GM23338 (cell line): Measurements from ENCODE around the gene DBH. TPM values are rescaled to one million over a fixed set of nuclear protein-coding genes. Genes with fewer than 3 reads are reported as not detected.

Experiments
- ATAC-seq: fragments of 200-7000 bp; cut with Tn5 transposase; 3 replicates; pipeline ENCODE4 v1.9.1; 2020
- DNase-seq: peaks from one replicate; pipeline ENCODE4 v3.0.0-alpha.2; 2015; ENCODE audit warnings: low spot score
- H2AFZ ChIP-seq: fragments of 200-600 bp; sonication (generic); 2 replicates; pipeline ENCODE4 v1.8.0; 2016; ENCODE audit warnings: antibody characterized with exemption, mild to moderate bottlenecking, moderate library complexity
- H3F3A ChIP-seq: fragments of 200-600 bp; sonication (generic); replicated peaks from 2 replicates; pipeline ENCODE4 v1.8.0; 2017; ENCODE audit warnings: antibody characterized with exemption, mixed run types, low read depth
- H3K27ac ChIP-seq: fragments of 200-600 bp; sonication (generic); 2 replicates; pipeline ENCODE4 v1.6.1; 2016; ENCODE audit warnings: low read depth
- H3K27me3 ChIP-seq: fragments of 200-600 bp; sonication (generic); 2 replicates; pipeline ENCODE4 v1.8.0; 2016; ENCODE audit warnings: mild to moderate bottlenecking, mixed run types, moderate library complexity; ENCODE audit not compliant: insufficient read depth
- H3K36me3 ChIP-seq: fragments of 200-600 bp; sonication (generic); 2 replicates; pipeline ENCODE4 v1.8.0; 2016; ENCODE audit warnings: mild to moderate bottlenecking; ENCODE audit not compliant: insufficient read depth
- H3K4me1 ChIP-seq: fragments of 200-600 bp; sonication (generic); 2 replicates; pipeline ENCODE4 v1.8.0; 2016; ENCODE audit warnings: mild to moderate bottlenecking, moderate library complexity; ENCODE audit not compliant: insufficient read depth
- H3K4me2 ChIP-seq: fragments of 200-600 bp; sonication (generic); 2 replicates; pipeline ENCODE4 v1.7.1; 2017; ENCODE audit warnings: mixed run types
- H3K4me3 ChIP-seq: fragments of 200-600 bp; sonication (generic); 2 replicates; pipeline ENCODE4 v1.6.1; 2016; ENCODE audit warnings: mixed run types
- H3K79me2 ChIP-seq: fragments of 200-600 bp; sonication (generic); replicated peaks from 2 replicates; pipeline ENCODE4 v1.8.0; 2017; ENCODE audit warnings: mild to moderate bottlenecking; ENCODE audit not compliant: insufficient read depth
- H3K9me2 ChIP-seq: fragments of 200-600 bp; sonication (generic); 2 replicates; pipeline ENCODE4 v1.8.0; 2017; ENCODE audit not compliant: insufficient read depth
- H4K20me1 ChIP-seq: fragments of 200-600 bp; sonication (generic); replicated peaks from 2 replicates; pipeline ENCODE4 v1.8.0; 2017; ENCODE audit warnings: mild to moderate bottlenecking; ENCODE audit not compliant: insufficient read depth
- H3K27ac Mint-ChIP-seq: 2 replicates; pipeline ENCODE4 v1.8.0; 2020; ENCODE audit warnings: inconsistent platforms, mild to moderate bottlenecking, moderate library complexity, mixed read lengths
- H3K27me3 Mint-ChIP-seq: 3 replicates; pipeline ENCODE4 v1.8.0; 2022; ENCODE audit warnings: low read depth, mild to moderate bottlenecking, moderate library complexity, mixed read lengths, inconsistent platforms; ENCODE audit not compliant: insufficient read depth, poor library complexity
- H3K36me3 Mint-ChIP-seq: 3 replicates; pipeline ENCODE4 v1.8.0; 2021; ENCODE audit warnings: low read depth, mild to moderate bottlenecking, inconsistent platforms, moderate library complexity, mixed read lengths
- H3K4me1 Mint-ChIP-seq: 3 replicates; pipeline ENCODE4 v1.8.0; 2020; ENCODE audit warnings: mild to moderate bottlenecking, inconsistent platforms, mixed read lengths
- H3K4me3 Mint-ChIP-seq: 3 replicates; pipeline ENCODE4 v1.8.0; 2021; ENCODE audit warnings: moderate library complexity, mild to moderate bottlenecking, inconsistent platforms, mixed read lengths
- H3K9me3 Mint-ChIP-seq: 3 replicates; pipeline ENCODE4 v1.8.0; 2020; ENCODE audit warnings: moderate library complexity, mild to moderate bottlenecking, inconsistent platforms, mixed read lengths
- CREB1 ChIP-seq: fragments of 250-450 bp; sonication (Bioruptor Pico); IDR thresholded peaks from 2 replicates; pipeline ENCODE4 v1.5.0; 2020; ENCODE audit warnings: low read depth, mild to moderate bottlenecking, moderate library complexity
- CTCF ChIP-seq, 2 experiments: fragments of 200-600 bp in 1 of 2; sonication (generic) in 1 of 2; conservative IDR thresholded peaks; 2 replicates each; pipeline versions ENCODE4 v1.5.1 to v1.6.1; 2016 to 2017; ENCODE audit warnings: antibody characterized with exemption in 2 of 2, low read depth in 2 of 2, mild to moderate bottlenecking in 2 of 2, moderate library complexity in 1 of 2
- ETS1 ChIP-seq: IDR thresholded peaks from 2 replicates; pipeline ENCODE4 v1.6.1; 2016; ENCODE audit warnings: antibody characterized with exemption
- EZH2 ChIP-seq: fragments of 200-600 bp; sonication (generic); IDR thresholded peaks from one replicate; pipeline ENCODE4 v1.8.0; 2017; ENCODE audit warnings: antibody characterized with exemption, mild to moderate bottlenecking, low read depth; ENCODE audit not compliant: unreplicated experiment
- EZH2phosphoT487 ChIP-seq: fragments of 200-600 bp; sonication (generic); IDR thresholded peaks from one replicate; pipeline ENCODE4 v1.8.1; 2018; ENCODE audit warnings: antibody characterized with exemption; ENCODE audit not compliant: unreplicated experiment
- JUNB ChIP-seq: IDR thresholded peaks from one replicate; pipeline ENCODE4 v1.6.1; 2016; ENCODE audit warnings: antibody characterized with exemption; ENCODE audit not compliant: unreplicated experiment
- NANOG ChIP-seq: IDR thresholded peaks from 2 replicates; pipeline ENCODE4 v1.6.1; 2016; ENCODE audit warnings: antibody characterized with exemption, borderline replicate concordance
- POLR2AphosphoS5 ChIP-seq: IDR thresholded peaks from 2 replicates; pipeline ENCODE4 v1.6.1; 2016; ENCODE audit warnings: antibody characterized with exemption, low read depth
- STAT1 ChIP-seq: IDR thresholded peaks from one replicate; pipeline ENCODE4 v1.6.1; 2016; ENCODE audit warnings: antibody characterized with exemption; ENCODE audit not compliant: unreplicated experiment
- ZNF114 ChIP-seq: fragments of 250-450 bp; sonication (Bioruptor Pico); IDR thresholded peaks from 2 replicates; pipeline ENCODE4 v1.5.0; 2020; ENCODE audit warnings: mild to moderate bottlenecking, moderate library complexity
- ZNF331 ChIP-seq: fragments of 250-450 bp; sonication (Bioruptor Pico); IDR thresholded peaks from 2 replicates; pipeline ENCODE4 v1.5.0; 2020; ENCODE audit warnings: low read depth, mild to moderate bottlenecking, moderate library complexity
- ZNF462 ChIP-seq: fragments of 250-450 bp; sonication (Bioruptor Pico); IDR thresholded peaks from 2 replicates; pipeline ENCODE4 v1.5.0; 2020; ENCODE audit warnings: mild to moderate bottlenecking, moderate library complexity
- polyA plus RNA-seq: library from polyadenylated mRNA; unstranded; fragments of >200 nt; fragmentation: Nextera tagmentation; extraction: Ambion mirVana; gene quantifications from 2 replicates; pipeline ENCODE4 v1.2.1, GENCODE V29; 2016
- total RNA-seq: library from RNA; depleted of rRNA; stranded (reverse); fragments of >200 nt; shearing (Covaris generic); gene quantifications from 2 replicates; pipeline ENCODE4 v1.2.3, GENCODE V29; 2014

DBH gene
- total and polyA plus RNA-seq, 2 experiments from 2014 or later: 0.08 to 0.24 TPM

GRCh38 chr9:133642708-133643361 is 6.7 kb downstream of the DBH start:
- peaks cover 13% of the 10 kb centered on the region for H3K4me1 Mint-ChIP-seq
- no peak overlapping the region for H2AFZ ChIP-seq
- H3K36me3 Mint-ChIP-seq: no peaks in the 10 kb centered on the region
- no peaks in the 10 kb centered on the region for H4K20me1 ChIP-seq
- H3K27ac Mint-ChIP-seq: no peak overlapping the region
- H3K27ac ChIP-seq: no peak overlapping the region
- H3K79me2 ChIP-seq: no peaks in the 10 kb centered on the region
- DNase-seq (no peak), ATAC-seq (no peak)
- H3K36me3 ChIP-seq: no peaks in the 10 kb centered on the region
- TF ChIP-seq EZH2 (no peak), POLR2AphosphoS5 (no peak), EZH2phosphoT487 (no peak), JUNB (no peak), STAT1 (no peak)
- H3K9me2 ChIP-seq: no peaks in the 10 kb centered on the region
- no peak overlapping the region for H3K4me3 ChIP-seq
- H3K4me2 ChIP-seq: no peak overlapping the region
- no peaks in the 10 kb centered on the region for H3F3A ChIP-seq
- no peaks in the 10 kb centered on the region for H3K27me3 ChIP-seq
- H3K4me3 Mint-ChIP-seq: no peak overlapping the region
- H3K4me1 ChIP-seq: peaks cover 4% of the 10 kb centered on the region; the same call in 1 of the 2 replicates
- peaks cover 4% of the 10 kb centered on the region for H3K27me3 Mint-ChIP-seq
- H3K9me3 Mint-ChIP-seq: no peaks in the 10 kb centered on the region

- Mint-ChIP-seq H3K4me3 (no peak overlapping the region), H3K4me1 (peaks cover 8% of the 10 kb centered on the region), H3K9me3 (no peaks in the 10 kb centered on the region), H3K36me3 (no peaks in the 10 kb centered on the region), H3K27me3 (peaks cover 6% of the 10 kb centered on the region), H3K27ac (no peak overlapping the region)
- no peaks in the 10 kb centered on the region for H3K79me2 ChIP-seq
- H2AFZ ChIP-seq: no peak overlapping the region
- H3K4me1 ChIP-seq: no peaks in the 10 kb centered on the region
- H3K27me3 ChIP-seq: no peaks in the 10 kb centered on the region
- no peak for ATAC-seq
- H3K27ac ChIP-seq: no peak overlapping the region
- no peaks in the 10 kb centered on the region for H3K9me2 ChIP-seq
- DNase-seq: no peak
- H3K36me3 ChIP-seq: no peaks in the 10 kb centered on the region
- H3K4me3 ChIP-seq: no peak overlapping the region
- no peak overlapping the region for H3K4me2 ChIP-seq
- no peaks in the 10 kb centered on the region for H4K20me1 ChIP-seq
- H3F3A ChIP-seq: no peaks in the 10 kb centered on the region
- TF ChIP-seq STAT1 (no peak), ZNF331 (CRISPR knock-in tag) (no peak), CTCF (conservative IDR thresholded peaks at IDR 0.05; ENCODE audit: low read depth in 2 of 2) (no peak), CREB1 (CRISPR knock-in tag) (no peak), POLR2AphosphoS5 (no peak), ZNF114 (CRISPR knock-in tag) (no peak), JUNB (no peak), NANOG (no peak), EZH2 (no peak), ETS1 (no peak), ZNF462 (CRISPR knock-in tag) (no peak)
Measured at GRCh38 chr9:133643362-133643755, 7.2 kb downstream of the DBH start.
